K562 (cell line): ENCODE measurements around the gene MATN1. TPM values are rescaled to one million over a fixed set of nuclear protein-coding genes. Genes with fewer than 3 reads are reported as not detected.

Source experiments
- CBX1 ChIP-seq: sonication (generic); IDR thresholded peaks from 2 replicates; pipeline ENCODE4 v1.6.1; 2016; ENCODE audit warnings: antibody characterized with exemption, low read depth, mild to moderate bottlenecking
- ETV5 ChIP-seq: sonication (generic); formaldehyde crosslinking; IDR thresholded peaks from 2 replicates; pipeline ENCODE4 v1.4.0; 2020; ENCODE audit warnings: low read depth, mild to moderate bottlenecking, missing genetic modification reagents
- FOXA3 ChIP-seq, 2 experiments: fragments of 450-650 bp in 1 of 2; sonication (generic) in 1 of 2; formaldehyde crosslinking; IDR thresholded peaks in 1 of 2; conservative IDR thresholded peaks in 1 of 2; 2 replicates each; pipeline versions ENCODE4 v1.4.0 to v1.8.0; 2020 to 2022; ENCODE audit warnings: mild to moderate bottlenecking in 2 of 2, missing genetic modification reagents in 1 of 2
- HDAC6 ChIP-seq: IDR thresholded peaks from 2 replicates; pipeline ENCODE4 v1.6.1; 2012; ENCODE audit warnings: low read depth, mild to moderate bottlenecking, control low read depth, inconsistent platforms, low read length, moderate library complexity
- HIVEP1 ChIP-seq: fragments of 250-450 bp; sonication (Bioruptor Pico); IDR thresholded peaks from 2 replicates; pipeline ENCODE4 v1.4.0; 2020; ENCODE audit warnings: mild to moderate bottlenecking
- HNRNPUL1 ChIP-seq: fragments of 200-400 bp; formaldehyde crosslinking; IDR thresholded peaks from 2 replicates; pipeline ENCODE4 v1.6.1; 2017; ENCODE audit warnings: low read length
- NCOA4 ChIP-seq: fragments of 450-650 bp; IDR thresholded peaks from 2 replicates; pipeline ENCODE4 v1.6.1; 2018; ENCODE audit warnings: mild to moderate bottlenecking; ENCODE audit not compliant: partially characterized antibody
- NFXL1 ChIP-seq: fragments of 450-650 bp; formaldehyde crosslinking; IDR thresholded peaks from 2 replicates; pipeline ENCODE4 v1.4.0; 2021; ENCODE audit warnings: mild to moderate bottlenecking
- NR3C1 ChIP-seq: sonication (generic); formaldehyde crosslinking; IDR thresholded peaks from 2 replicates; pipeline ENCODE4 v1.8.1; 2022; ENCODE audit warnings: missing genetic modification reagents
- RBM17 ChIP-seq: fragments of 200-400 bp; formaldehyde crosslinking; IDR thresholded peaks from 2 replicates; pipeline ENCODE4 v1.6.1; 2017; ENCODE audit warnings: low read depth, mild to moderate bottlenecking, low read length, borderline replicate concordance
- SMAD4 ChIP-seq: fragments of 250-450 bp; sonication (Bioruptor Pico); conservative IDR thresholded peaks from 2 replicates; pipeline ENCODE4 v1.8.0; 2021; ENCODE audit warnings: inconsistent platforms, mild to moderate bottlenecking, moderate library complexity
- SUPT5H ChIP-seq: fragments of 450-650 bp; IDR thresholded peaks from 2 replicates; pipeline ENCODE4 v1.6.1; 2016
- TEAD4 ChIP-seq, 2 experiments: sonication (generic) in 1 of 2; formaldehyde crosslinking in 1 of 2; IDR thresholded peaks; 2 replicates each; pipeline versions ENCODE4 v1.6.1 to v1.8.0; 2012 to 2022; ENCODE audit warnings: borderline replicate concordance in 1 of 2, inconsistent platforms in 1 of 2, low read length in 1 of 2, mild to moderate bottlenecking in 1 of 2, missing genetic modification reagents in 1 of 2
- ZNF124 ChIP-seq: sonication (generic); formaldehyde crosslinking; IDR thresholded peaks from 2 replicates; pipeline ENCODE4 v1.8.1; 2022; ENCODE audit warnings: missing genetic modification reagents
- ZNF146 ChIP-seq: IDR thresholded peaks from one replicate; pipeline ENCODE4 v1.6.1; 2018; ENCODE audit warnings: missing compliant biosample characterization; ENCODE audit not compliant: unreplicated experiment
- ZNF311 ChIP-seq: fragments of 250-450 bp; sonication (Bioruptor Pico); IDR thresholded peaks from 2 replicates; pipeline ENCODE4 v1.4.0; 2020; ENCODE audit warnings: mild to moderate bottlenecking, moderate library complexity
- ZNF707 ChIP-seq: fragments of 250-450 bp; sonication (Bioruptor Pico); conservative IDR thresholded peaks from 2 replicates; pipeline ENCODE4 v1.8.0; 2022; ENCODE audit warnings: inconsistent platforms, mild to moderate bottlenecking, moderate library complexity
- ZNF764 ChIP-seq: fragments of 250-450 bp; sonication (Bioruptor Pico); IDR thresholded peaks from 2 replicates; pipeline ENCODE4 v1.4.0; 2020; ENCODE audit warnings: low read depth, mild to moderate bottlenecking, moderate library complexity
- polyA plus RNA-seq, 8 experiments: library from polyadenylated mRNA; depleted of rRNA in 4 of 8; stranded (reverse) in 5 of 8; unstranded in 3 of 8; fragments of >200 nt; fragmentation: Nextera tagmentation in 2 of 8; fragmentation: Illumina TruSeq in 1 of 8; extraction: Ambion mirVana in 2 of 8; extraction: Trizol in 1 of 8; gene quantifications; 2 replicates each; pipeline versions ENCODE4 v1.2.1 to v1.2.3, GENCODE V29; 2011 to 2014; ENCODE audit warnings: inconsistent platforms in 1 of 8, missing spikeins in 1 of 8
- total RNA-seq, 7 experiments: library from RNA; depleted of rRNA in 6 of 7; stranded (reverse); fragments of >200 nt in 6 of 7; fragmentation: Illumina TruSeq in 2 of 7; extraction: Trizol in 2 of 7; gene quantifications; 2 replicates each; pipeline versions ENCODE4 v1.2.1 to v1.2.3, GENCODE V29; 2011 to 2021; ENCODE audit warnings: low replicate concordance in 1 of 7
- TF ChIP-seq, protein P1 (sequence below): sonication (generic); formaldehyde crosslinking; IDR thresholded peaks from 2 replicates; pipeline ENCODE4 v1.8.1; 2023; ENCODE audit warnings: mild to moderate bottlenecking, missing genetic modification reagents
- TF ChIP-seq, protein P2 (sequence below): sonication (generic); formaldehyde crosslinking; IDR thresholded peaks from 2 replicates; pipeline ENCODE4 v1.8.1; 2022; ENCODE audit warnings: missing genetic modification reagents
- TF ChIP-seq, protein P3 (sequence below), 3 experiments: fragments of 200-800 bp in 1 of 3; fragments of 250-450 bp in 1 of 3; fragments of 450-650 bp in 1 of 3; sonication (Bioruptor Pico) in 1 of 3; sonication (Bioruptor generic) in 1 of 3; formaldehyde crosslinking in 1 of 3; IDR thresholded peaks; 2 replicates each; pipeline versions ENCODE4 v1.6.1 to v1.8.0; 2016 to 2022; ENCODE audit warnings: mild to moderate bottlenecking in 2 of 3, missing genetic modification characterization in 2 of 3, missing compliant biosample characterization in 1 of 3, moderate library complexity in 1 of 3

Gene MATN1
- total and polyA plus RNA-seq, 9 of the 15 experiments (the other 6 are each of a cell fraction or from before 2014, with no cell fraction given) = 0.10 to 2.3 (median 1.2) TPM

DNA sequence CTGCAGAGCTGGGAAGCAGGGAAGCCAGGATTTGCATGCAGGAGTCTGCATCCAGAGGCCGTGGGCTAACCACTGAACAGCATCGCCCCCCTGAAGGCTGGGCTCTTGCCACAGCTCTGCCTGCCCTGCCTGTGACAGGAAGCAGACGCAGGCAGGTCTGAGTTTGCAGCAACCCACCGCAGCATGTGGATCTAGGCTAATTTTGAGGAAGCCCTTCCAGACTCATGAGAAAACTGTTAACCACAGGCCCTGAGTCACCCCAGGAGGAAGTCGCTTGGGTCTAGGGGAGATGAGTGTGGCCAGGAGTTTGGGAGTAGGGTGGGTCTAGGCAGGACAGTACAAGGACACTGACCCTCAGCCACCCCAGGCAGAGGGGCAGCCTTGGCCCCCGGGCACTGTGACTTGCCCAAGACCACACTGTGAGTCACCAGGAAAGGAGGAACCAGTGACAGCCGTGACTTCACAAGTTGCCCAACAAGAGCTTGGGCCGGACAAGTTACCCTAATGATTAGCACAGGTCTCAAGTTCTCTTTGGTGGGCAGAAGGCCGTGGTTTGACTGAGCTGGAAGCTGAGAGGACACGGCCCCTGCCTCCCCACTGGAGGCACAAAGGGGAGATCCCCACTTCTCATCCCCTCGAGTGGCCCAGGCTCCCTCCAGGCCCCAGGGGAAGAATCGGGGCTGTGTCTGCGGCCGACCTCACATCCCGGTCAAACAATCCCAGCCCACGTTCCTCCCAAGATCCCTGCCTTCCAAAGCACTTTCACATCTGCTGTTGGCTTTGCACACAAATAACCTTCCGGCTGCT lies 33.4 kb upstream of the MATN1 start (continued):
- peak; percentile 60; the same call in 1 of the 2 replicates for TF ChIP-seq TEAD4 (IDR thresholded peaks at IDR 0.05; ENCODE audit: low read length)
- no peak for TF ChIP-seq TEAD4 (CRISPR knock-in tag; IDR thresholded peaks at IDR 0.05; ENCODE audit: borderline replicate concordance)
- TF ChIP-seq ZNF311 = no peak
- TF ChIP-seq, protein P1, sequence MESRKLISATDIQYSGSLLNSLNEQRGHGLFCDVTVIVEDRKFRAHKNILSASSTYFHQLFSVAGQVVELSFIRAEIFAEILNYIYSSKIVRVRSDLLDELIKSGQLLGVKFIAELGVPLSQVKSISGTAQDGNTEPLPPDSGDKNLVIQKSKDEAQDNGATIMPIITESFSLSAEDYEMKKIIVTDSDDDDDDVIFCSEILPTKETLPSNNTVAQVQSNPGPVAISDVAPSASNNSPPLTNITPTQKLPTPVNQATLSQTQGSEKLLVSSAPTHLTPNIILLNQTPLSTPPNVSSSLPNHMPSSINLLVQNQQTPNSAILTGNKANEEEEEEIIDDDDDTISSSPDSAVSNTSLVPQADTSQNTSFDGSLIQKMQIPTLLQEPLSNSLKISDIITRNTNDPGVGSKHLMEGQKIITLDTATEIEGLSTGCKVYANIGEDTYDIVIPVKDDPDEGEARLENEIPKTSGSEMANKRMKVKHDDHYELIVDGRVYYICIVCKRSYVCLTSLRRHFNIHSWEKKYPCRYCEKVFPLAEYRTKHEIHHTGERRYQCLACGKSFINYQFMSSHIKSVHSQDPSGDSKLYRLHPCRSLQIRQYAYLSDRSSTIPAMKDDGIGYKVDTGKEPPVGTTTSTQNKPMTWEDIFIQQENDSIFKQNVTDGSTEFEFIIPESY = peak; percentile 55; the same call in 1 of the 2 replicates
- TF ChIP-seq, protein P2, sequence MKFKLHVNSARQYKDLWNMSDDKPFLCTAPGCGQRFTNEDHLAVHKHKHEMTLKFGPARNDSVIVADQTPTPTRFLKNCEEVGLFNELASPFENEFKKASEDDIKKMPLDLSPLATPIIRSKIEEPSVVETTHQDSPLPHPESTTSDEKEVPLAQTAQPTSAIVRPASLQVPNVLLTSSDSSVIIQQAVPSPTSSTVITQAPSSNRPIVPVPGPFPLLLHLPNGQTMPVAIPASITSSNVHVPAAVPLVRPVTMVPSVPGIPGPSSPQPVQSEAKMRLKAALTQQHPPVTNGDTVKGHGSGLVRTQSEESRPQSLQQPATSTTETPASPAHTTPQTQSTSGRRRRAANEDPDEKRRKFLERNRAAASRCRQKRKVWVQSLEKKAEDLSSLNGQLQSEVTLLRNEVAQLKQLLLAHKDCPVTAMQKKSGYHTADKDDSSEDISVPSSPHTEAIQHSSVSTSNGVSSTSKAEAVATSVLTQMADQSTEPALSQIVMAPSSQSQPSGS (CRISPR knock-in tag) = no peak
- no peak for TF ChIP-seq ZNF124 (CRISPR knock-in tag)
- peak; percentile 76 to 90; a peak in 3 of 4 replicates for TF ChIP-seq FOXA3 (CRISPR knock-in tag; conservative IDR thresholded peaks at IDR 0.05 in 1 of 2, IDR thresholded peaks at IDR 0.05 in 1 of 2)
- TF ChIP-seq NCOA4 = no peak
- peak; percentile 86; the same call in 1 of the 2 replicates for TF ChIP-seq CBX1
- no peak for TF ChIP-seq NR3C1 (CRISPR knock-in tag)
- peak; percentile 80 for TF ChIP-seq NFXL1 (CRISPR knock-in tag)
- no peak for TF ChIP-seq ZNF146 (CRISPR knock-in tag)
- TF ChIP-seq HNRNPUL1 = no peak
- no peak; the same call in 1 of the 2 replicates for TF ChIP-seq SUPT5H
- TF ChIP-seq ETV5 = peak; percentile 91; the same call in 1 of the 2 replicates
- TF ChIP-seq HDAC6 = no peak
- no peak for TF ChIP-seq ZNF764 (CRISPR knock-in tag)
- TF ChIP-seq RBM17 = no peak
- TF ChIP-seq SMAD4 = peak; percentile 94
- TF ChIP-seq, protein P3, sequence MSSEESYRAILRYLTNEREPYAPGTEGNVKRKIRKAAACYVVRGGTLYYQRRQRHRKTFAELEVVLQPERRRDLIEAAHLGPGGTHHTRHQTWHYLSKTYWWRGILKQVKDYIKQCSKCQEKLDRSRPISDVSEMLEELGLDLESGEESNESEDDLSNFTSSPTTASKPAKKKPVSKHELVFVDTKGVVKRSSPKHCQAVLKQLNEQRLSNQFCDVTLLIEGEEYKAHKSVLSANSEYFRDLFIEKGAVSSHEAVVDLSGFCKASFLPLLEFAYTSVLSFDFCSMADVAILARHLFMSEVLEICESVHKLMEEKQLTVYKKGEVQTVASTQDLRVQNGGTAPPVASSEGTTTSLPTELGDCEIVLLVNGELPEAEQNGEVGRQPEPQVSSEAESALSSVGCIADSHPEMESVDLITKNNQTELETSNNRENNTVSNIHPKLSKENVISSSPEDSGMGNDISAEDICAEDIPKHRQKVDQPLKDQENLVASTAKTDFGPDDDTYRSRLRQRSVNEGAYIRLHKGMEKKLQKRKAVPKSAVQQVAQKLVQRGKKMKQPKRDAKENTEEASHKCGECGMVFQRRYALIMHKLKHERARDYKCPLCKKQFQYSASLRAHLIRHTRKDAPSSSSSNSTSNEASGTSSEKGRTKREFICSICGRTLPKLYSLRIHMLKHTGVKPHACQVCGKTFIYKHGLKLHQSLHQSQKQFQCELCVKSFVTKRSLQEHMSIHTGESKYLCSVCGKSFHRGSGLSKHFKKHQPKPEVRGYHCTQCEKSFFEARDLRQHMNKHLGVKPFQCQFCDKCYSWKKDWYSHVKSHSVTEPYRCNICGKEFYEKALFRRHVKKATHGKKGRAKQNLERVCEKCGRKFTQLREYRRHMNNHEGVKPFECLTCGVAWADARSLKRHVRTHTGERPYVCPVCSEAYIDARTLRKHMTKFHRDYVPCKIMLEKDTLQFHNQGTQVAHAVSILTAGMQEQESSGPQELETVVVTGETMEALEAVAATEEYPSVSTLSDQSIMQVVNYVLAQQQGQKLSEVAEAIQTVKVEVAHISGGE (CRISPR knock-in tag; IDR thresholded peaks at IDR 0.05) = peak in 1 of 3 experiments; percentile 84; a peak in 2 of 6 replicates
- 0 out of 2 replicates have a peak, but pooled peaks have one; percentile 7 for TF ChIP-seq HIVEP1 (CRISPR knock-in tag)
- TF ChIP-seq ZNF707 (CRISPR knock-in tag) = no peak
